ENCODE data around the gene TULP4.
"Not testable (repeated sequence)": the region's sequence is repeated elsewhere in the genome, so short reads cannot be mapped to it uniquely, and the experiment has no call there.

Gene TULP4

DNA sequence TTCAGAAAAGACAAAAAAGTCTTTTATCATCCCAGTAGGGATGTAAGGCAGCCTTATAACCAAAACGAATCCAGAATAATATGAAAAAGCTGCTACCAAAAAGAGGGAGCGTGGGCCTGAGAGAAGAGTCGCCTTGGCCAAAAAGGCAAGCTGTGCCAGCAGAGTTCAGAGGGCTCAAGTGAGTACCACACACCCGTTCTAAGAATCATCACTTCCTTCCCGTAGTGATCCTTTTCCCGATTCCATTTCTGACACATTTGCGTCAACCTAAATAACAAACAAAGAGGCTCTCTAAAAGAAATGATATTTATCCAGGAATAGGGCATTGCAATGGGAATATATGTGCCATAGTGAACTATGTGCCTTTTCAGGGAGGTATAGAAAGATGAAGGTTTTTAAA is 243.8 kb downstream of the TULP4 start:
- Histone ChIP-seq H3K36me3 (ENCODE audit: control insufficient read depth, insufficient read depth, low read length, severe bottlenecking) (no peaks in the 10 kb centered on the region), H3K9ac (ENCODE audit: low read length) (no peak overlapping the region), H3K27me3 (replicated peaks; ENCODE audit: control insufficient read depth, insufficient read depth, low read length) (no peaks in the 10 kb centered on the region), H3K4me1 (ENCODE audit: control insufficient read depth, insufficient read depth, low read length) (peaks cover 9% of the 10 kb centered on the region), H3K9me3 (ENCODE audit: control insufficient read depth, low read length) (no peaks in the 10 kb centered on the region), H3K4me3 (ENCODE audit: low read length) (no peak overlapping the region)
- no peak for DNase-seq (ENCODE audit: low read depth)

DNA sequence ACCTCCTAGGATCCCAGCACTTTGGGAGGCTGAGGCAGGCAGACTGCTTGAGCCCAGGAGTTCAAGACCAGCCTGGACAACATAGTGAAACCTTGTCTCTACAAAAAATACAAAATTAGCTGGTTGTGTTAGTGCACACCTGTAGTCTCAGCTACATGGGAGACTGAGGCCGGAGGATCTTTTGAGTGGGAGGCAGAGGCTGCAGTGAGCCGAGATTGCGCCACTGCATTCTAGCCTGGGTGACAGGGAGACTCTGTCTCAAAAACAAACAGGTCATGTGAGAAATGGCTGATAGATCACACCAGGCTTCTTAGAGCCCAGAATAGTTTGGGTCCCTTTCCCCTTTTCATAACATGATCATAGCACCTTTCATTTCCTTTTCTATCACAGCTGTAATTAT is 244.8 kb downstream of the TULP4 start:
- H3K4me1 ChIP-seq (ENCODE audit: control insufficient read depth, insufficient read depth, low read length): peaks cover 19% of the 10 kb centered on the region
- not testable (repeated sequence) for DNase-seq (ENCODE audit: low read depth); H3K27me3 ChIP-seq (replicated peaks; ENCODE audit: control insufficient read depth, insufficient read depth, low read length); H3K36me3 ChIP-seq (ENCODE audit: control insufficient read depth, insufficient read depth, low read length, severe bottlenecking); H3K4me3 ChIP-seq (ENCODE audit: low read length); H3K9ac ChIP-seq (ENCODE audit: low read length); H3K9me3 ChIP-seq (ENCODE audit: control insufficient read depth, low read length)

DNA sequence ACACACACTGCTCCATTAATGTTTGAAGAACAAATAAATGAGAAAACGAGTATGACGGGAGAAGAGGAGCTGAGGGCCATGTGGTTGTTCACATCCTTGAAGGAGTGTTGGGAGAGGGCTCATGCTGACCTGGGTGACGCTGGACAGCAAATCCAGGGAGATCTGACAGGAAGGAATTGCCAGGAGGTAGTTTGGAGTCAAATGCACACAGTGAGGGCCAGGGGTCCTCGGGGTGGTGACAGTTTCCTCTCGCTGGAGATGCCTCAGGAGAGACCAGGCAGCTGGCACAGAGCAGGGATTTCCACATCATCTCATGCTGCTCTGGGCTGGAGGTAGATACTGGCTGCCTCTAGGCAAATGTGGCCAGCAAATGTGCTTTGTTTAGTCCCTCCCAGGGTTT is 245.7 kb downstream of the TULP4 start:
- Histone ChIP-seq H3K4me3 (ENCODE audit: low read length) (no peak overlapping the region), H3K9me3 (ENCODE audit: control insufficient read depth, low read length) (no peaks in the 10 kb centered on the region), H3K4me1 (ENCODE audit: control insufficient read depth, insufficient read depth, low read length) (peaks cover 24% of the 10 kb centered on the region), H3K27me3 (replicated peaks; ENCODE audit: control insufficient read depth, insufficient read depth, low read length) (no peaks in the 10 kb centered on the region), H3K9ac (ENCODE audit: low read length) (no peak overlapping the region), H3K36me3 (ENCODE audit: control insufficient read depth, insufficient read depth, low read length, severe bottlenecking) (no peaks in the 10 kb centered on the region)
- no peak for DNase-seq (ENCODE audit: low read depth)

DNA sequence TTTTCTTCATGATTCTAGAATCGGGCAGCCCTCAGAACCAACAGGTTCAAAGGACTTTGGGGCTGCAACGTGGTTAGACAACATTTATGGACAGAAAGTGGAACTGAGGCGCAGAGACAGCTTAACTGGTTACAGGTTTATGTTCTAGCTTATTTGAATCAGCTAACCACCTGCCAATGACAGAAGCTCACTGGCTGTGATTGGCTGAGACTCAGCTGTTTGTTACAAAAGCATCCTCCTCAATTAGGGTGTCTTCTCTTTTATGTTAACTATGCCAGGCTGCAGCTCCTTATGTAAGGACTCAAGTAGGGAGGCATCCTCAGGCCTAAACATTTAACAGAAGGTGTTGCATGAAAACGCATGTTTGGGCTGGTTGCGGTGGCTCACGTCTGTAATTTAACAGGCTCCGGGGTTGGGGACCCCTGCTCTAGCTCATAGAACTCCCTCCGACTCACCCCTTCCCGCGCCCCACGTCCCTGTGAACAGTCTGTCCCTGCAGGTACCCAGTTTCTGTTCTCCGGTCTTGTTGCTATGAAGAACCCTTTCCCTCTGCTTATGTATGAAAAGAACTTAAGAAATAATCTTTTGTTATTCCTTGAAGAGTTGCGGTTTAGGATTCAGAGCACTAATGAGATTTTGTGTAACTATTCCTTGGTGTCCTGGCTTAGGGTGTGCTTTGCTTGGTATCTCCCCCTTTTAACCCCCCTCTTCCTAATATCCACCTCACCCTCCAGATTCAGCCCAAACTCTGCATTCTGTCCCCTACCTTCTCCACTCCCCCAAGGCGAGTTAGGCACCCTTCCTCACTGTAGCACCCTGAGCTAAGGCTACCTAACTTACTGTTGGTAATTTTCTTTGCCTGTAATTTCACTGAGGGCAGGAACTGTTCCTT is 246.4 kb downstream of the TULP4 start:
- Histone ChIP-seq H3K9ac (ENCODE audit: low read length) (no peak overlapping the region), H3K36me3 (ENCODE audit: control insufficient read depth, insufficient read depth, low read length, severe bottlenecking) (no peaks in the 10 kb centered on the region), H3K9me3 (ENCODE audit: control insufficient read depth, low read length) (no peaks in the 10 kb centered on the region), H3K27me3 (replicated peaks; ENCODE audit: control insufficient read depth, insufficient read depth, low read length) (no peaks in the 10 kb centered on the region), H3K4me3 (ENCODE audit: low read length) (peak overlapping the region; percentile 92), H3K4me1 (ENCODE audit: control insufficient read depth, insufficient read depth, low read length) (peaks cover 30% of the 10 kb centered on the region)
- no peak for DNase-seq (ENCODE audit: low read depth)

DNA sequence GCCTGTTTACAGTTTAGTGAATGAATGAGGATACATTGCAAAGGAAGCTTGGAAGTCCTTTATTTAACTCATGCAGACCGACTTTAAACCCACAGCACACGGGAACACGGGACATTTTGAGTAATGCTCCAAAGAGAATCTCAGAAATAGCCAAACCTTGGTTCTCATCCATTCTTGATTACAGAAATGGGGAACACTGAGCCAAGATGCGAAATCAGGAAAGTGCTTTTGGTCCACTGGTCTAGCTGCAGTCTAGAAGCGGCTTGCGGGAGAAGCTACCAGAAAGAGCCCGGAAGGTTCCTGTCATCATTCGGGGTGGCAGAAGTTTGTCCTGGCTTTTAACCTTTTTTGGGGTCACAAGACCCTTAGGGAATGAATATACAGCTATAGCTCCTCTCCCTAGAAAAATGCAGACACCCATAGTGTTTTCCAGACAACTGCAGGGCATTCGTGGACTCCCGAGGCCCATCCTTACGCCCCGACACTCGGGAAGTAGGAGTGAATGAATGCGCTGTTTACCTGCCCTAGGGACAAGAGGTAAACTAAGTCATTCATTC is 247.2 kb downstream of the TULP4 start:
- H3K4me3 ChIP-seq (ENCODE audit: low read length): peak overlapping the region; percentile 92
- H3K9me3 ChIP-seq (ENCODE audit: control insufficient read depth, low read length): no peaks in the 10 kb centered on the region
- H3K9ac ChIP-seq (ENCODE audit: low read length): peak overlapping the region; percentile 87
- H3K27me3 ChIP-seq (replicated peaks; ENCODE audit: control insufficient read depth, insufficient read depth, low read length): no peaks in the 10 kb centered on the region
- no peaks in the 10 kb centered on the region for H3K36me3 ChIP-seq (ENCODE audit: control insufficient read depth, insufficient read depth, low read length, severe bottlenecking)
- H3K4me1 ChIP-seq (ENCODE audit: control insufficient read depth, insufficient read depth, low read length): peaks cover 33% of the 10 kb centered on the region
- no peak for DNase-seq (ENCODE audit: low read depth)

DNA sequence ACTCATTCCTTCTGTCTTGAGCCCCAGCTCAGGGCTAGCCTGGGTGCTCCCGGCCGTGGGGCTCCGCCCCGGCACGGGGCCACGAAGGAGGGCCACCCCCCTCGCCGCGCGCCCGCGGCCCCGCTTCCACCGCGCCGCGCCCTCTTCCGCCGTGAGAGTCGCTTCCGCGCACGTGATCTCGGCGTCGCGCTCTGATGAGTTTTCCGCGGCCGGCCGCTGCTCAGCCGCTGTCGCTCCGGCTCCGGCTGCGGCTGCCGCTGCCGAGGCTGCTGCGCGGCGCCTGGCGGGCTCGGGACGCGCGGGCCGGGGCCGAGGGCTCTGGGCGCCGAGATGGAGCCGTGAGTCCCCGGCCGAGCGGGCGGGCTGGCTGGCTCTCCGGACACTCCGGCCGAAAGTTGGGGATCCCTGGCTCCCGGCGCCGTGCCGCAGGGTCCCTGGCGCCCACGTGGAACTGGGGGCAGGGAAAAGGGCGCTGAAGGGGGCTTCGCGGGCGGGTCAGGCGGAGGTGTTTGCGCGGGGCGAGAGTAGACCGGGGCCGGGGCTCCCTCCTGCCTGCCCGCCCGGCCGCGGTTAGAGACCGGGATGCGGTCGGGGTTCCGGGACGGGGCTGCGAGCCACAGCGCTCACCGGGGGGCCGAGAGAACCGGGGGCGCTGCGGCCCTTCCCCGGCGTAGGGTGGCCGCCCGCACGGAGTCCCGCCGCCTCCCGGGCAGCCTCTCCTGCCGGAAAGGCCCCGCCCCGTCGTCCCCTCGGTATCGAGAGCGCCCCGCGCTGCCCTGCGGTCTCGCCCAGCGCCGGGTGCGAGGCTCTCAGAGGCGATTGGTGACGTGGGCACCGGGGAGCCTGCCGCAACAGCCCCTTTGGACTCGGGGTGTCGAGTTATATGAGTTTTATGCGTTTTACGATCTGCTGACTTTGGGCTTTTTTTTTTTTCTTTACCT is 247.9 kb downstream of the TULP4 start, which contains the start of gene TMEM181:
TSS of gene TMEM181 (plus strand) at position 197 of the 941 bp plus-strand sequence. CDS start at position 331, 134 bp downstream.
- DNase-seq (ENCODE audit: low read depth): peak; percentile 94
- no peaks in the 10 kb centered on the region for H3K27me3 ChIP-seq (replicated peaks; ENCODE audit: control insufficient read depth, insufficient read depth, low read length)
- peak within 1 kb of the TSS; percentile 87 for H3K9ac ChIP-seq (ENCODE audit: low read length)

DNA sequence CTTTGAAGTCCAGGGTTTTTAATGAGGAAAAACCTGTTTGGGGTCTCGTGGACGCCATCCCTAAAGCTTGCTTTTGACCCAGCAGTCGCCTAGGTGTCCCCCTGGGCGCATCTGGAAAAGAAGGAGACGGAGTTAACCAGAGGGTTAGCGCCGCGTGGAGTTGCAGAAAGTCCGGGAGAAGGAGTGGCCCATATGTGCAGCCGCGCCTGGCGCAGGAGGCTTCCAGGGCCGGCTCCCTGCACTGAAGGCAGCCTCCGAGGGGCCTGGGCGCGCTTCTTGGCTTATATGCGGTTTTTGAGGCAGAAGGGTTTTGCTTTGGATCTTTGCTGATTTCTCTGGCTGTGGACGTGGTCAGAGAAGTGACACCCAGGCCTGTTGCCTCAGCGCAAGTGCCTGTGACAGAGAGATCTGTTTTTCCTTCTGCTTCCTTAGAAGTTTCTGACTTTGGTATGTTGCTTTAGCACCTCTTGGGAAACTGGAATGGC is 248.6 kb downstream of the TULP4 start:
- peaks cover 33% of the 10 kb centered on the region for H3K4me1 ChIP-seq (ENCODE audit: control insufficient read depth, insufficient read depth, low read length)
- no peaks in the 10 kb centered on the region for H3K36me3 ChIP-seq (ENCODE audit: control insufficient read depth, insufficient read depth, low read length, severe bottlenecking)
- H3K9me3 ChIP-seq (ENCODE audit: control insufficient read depth, low read length): no peaks in the 10 kb centered on the region
- no peaks in the 10 kb centered on the region for H3K27me3 ChIP-seq (replicated peaks; ENCODE audit: control insufficient read depth, insufficient read depth, low read length)
- peak; percentile 70 for DNase-seq (ENCODE audit: low read depth)
- peak overlapping the region; percentile 92 for H3K4me3 ChIP-seq (ENCODE audit: low read length)
- H3K9ac ChIP-seq (ENCODE audit: low read length): peak overlapping the region; percentile 87

More for the DNA sequence above, 247.9 kb downstream of the TULP4 start, which contains the start of gene TMEM181:
- Histone ChIP-seq H3K9me3 (ENCODE audit: control insufficient read depth, low read length) (no peaks in the 10 kb centered on the region), H3K4me3 (ENCODE audit: low read length) (peak within 1 kb of the TSS; percentile 92), H3K36me3 (ENCODE audit: control insufficient read depth, insufficient read depth, low read length, severe bottlenecking) (no peaks in the 10 kb centered on the region), H3K4me1 (ENCODE audit: control insufficient read depth, insufficient read depth, low read length) (peaks cover 33% of the 10 kb centered on the region)

Data from adipocyte (in vitro differentiated cells).